MM.1S (cell line): ENCODE results near the gene SSU72.

Experiments used
- EZH2 ChIP-seq: fragments of 300-600 bp; sonication (generic); optimal IDR thresholded peaks from 2 replicates; pipeline ENCODE3; 2017; ENCODE audit warnings: low read depth, mild to moderate bottlenecking, antibody characterized with exemption, low read length, mixed read lengths
- TF ChIP-seq, protein P1 (sequence below): fragments of 300-600 bp; sonication (generic); IDR thresholded peaks from 2 replicates; pipeline ENCODE4 v1.5.1; 2016; ENCODE audit warnings: antibody characterized with exemption, low read length, mixed read lengths

DNA sequence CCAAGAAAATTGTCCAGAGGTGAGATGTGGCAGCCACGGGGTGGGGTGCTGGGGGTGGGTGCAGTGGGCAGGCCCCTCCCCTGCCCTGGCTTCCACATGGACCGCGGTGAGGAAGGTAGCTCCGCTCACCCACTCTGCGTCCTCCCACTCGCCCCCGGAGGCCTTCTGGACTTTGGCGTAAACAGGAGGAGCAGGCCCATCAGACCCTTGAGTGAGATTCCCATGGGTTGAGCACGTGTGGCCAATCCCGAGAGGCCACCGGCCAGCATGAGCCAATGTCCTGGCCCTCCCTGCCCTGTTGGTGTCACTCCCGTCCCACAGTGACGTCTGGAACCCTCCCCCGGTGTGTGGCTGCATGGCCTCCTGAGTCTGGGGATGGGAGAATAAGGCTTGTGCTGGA lies 26.1 kb downstream of the SSU72 start:
- TF ChIP-seq, protein P1, sequence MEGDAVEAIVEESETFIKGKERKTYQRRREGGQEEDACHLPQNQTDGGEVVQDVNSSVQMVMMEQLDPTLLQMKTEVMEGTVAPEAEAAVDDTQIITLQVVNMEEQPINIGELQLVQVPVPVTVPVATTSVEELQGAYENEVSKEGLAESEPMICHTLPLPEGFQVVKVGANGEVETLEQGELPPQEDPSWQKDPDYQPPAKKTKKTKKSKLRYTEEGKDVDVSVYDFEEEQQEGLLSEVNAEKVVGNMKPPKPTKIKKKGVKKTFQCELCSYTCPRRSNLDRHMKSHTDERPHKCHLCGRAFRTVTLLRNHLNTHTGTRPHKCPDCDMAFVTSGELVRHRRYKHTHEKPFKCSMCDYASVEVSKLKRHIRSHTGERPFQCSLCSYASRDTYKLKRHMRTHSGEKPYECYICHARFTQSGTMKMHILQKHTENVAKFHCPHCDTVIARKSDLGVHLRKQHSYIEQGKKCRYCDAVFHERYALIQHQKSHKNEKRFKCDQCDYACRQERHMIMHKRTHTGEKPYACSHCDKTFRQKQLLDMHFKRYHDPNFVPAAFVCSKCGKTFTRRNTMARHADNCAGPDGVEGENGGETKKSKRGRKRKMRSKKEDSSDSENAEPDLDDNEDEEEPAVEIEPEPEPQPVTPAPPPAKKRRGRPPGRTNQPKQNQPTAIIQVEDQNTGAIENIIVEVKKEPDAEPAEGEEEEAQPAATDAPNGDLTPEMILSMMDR: no peak
- no peak for TF ChIP-seq EZH2
